G401.6 (cell line): ENCODE data around the gene SCUBE1.
"Not testable (repeated sequence)": the region's sequence is repeated elsewhere in the genome, so short reads cannot be mapped to it uniquely, and the experiment has no call there.

Experiments used
- FAIRE-seq: peaks from 2 replicates; lab custom pipeline; 2012; peaks lifted over from hg19 to GRCh38; lab: Jason Lieb, UNC

The SCUBE1 gene

DNA sequence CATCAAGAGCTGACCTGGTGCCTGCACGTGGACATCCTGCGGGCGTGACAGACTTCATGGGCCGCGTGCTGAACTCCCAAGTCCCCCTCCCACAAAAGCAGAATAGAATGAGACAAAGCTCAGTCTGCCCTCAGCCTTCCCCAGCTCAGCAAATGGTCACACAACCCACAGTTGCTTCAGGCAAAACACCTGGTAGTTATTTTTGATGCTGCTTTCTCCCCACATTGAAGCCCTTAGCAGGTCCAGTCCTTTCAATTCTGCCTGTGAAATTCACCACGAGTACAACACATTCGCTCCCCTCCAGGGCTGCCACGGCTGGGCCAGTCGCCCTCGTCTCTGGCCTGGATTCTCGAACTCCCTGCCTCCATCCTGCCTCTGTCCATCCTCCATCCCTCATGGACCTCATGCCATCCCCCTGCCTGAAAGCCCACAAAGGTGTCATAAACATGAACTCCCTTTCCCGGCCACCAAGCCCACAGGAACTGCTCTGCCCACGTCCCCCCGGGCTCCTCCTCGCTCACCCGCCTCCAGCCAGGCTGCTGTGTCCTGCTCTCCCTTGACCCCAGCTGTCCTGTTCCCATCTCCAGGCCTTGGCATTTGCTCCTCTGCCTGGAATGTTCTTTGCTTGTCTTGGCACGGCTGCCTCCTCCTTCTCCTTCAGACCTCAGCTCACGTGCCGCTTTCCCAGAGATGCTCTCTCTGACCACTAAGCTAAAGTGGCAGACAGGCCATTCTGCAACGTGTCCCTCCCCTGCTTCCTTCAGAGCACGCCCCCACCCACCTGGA is 42.1 kb downstream of the SCUBE1 start:
- no peak for FAIRE-seq

DNA sequence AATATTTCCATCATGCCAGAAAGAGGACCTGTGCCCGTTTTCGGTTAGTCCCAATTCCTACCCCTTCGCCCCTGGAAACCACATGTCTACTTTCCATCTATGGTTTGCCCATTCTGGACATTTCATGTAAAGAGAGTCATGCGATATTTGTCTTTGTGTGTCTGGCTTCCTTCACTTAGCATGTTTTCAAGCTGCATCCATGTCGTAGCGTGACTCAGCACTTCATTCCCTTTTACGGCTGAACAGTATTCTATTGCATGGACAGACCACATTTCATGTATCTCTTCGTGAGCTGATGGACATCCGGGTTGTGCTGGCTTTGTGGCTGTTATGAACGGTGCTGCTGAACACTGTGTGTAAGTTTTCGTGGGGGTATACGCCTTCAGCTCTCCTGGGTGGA is 43.4 kb downstream of the SCUBE1 start:
- FAIRE-seq, result no peak

DNA sequence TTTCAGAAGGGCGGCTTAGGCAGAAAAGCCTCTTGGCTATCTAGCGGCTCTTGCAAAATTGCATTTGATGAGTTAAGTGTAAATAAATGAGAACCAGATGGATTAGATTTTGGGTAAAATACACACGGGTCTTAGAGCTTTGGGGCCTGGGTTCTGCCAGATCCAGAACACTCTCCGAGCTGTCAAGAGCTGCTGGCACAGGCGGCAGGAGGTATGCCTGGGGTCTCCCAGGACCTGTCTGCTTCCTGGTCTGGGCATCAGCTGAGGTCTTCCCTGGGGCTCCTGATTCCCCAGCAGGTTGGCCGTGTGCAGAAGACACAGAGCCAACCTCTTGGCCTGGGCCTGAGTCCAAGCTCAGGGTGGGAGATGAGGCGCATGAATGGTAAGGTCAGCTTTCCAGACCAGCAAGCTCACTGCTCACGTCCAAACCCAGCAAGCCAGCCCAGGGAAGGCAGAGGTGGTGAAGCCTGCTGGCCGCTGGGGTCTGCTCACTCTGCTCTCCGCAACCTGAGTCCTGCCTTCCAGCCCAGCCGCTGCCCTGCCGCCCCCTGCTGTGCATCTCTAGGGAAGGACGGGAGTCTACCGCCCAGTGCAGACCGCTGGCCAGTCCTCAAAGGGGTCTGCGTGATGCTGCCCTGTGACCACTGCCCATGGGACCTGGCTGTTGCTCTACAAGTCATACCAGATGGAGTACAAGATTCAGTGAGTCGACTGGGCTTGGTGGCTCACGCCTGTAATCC is 44.9 kb downstream of the SCUBE1 start:
- no peak for FAIRE-seq

DNA sequence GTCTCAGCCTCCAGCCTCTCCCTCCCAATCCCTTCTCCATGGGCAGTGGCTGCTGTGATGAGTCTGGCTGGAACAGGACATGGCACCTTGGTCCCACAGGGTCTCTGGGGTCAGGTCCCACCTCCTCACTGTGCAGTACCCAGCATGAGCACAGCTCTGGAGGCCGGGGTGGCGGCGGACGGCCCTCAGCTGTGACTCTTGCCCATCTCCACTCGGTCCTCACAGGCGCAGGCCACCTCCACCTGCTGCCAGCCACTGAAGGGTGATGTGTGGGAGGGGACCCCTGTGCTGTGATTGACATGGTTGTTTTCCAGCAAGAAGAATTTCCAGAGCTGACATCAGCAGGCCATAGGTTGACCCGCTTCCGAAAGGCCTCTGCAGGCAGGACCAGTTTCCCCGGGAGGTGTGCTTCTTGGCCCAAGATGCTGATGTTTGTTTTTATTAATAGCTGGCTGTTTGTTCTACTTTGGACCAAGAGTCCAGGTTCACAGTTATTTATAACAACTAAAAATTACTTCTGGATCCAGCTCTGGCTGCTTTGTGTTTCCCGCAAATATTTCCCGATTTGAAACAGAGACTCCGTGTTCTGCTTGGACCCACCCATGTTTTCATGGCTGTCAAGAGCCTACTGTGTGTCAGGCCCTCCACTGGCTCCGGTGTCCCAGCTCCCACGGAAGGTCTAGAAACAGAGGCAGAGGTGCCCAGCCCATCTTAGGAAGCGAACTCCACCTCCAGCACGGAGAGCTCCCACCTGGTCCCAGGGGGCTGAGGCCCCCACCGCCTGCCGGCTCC is 45.7 kb downstream of the SCUBE1 start:
- FAIRE-seq, result no peak

DNA sequence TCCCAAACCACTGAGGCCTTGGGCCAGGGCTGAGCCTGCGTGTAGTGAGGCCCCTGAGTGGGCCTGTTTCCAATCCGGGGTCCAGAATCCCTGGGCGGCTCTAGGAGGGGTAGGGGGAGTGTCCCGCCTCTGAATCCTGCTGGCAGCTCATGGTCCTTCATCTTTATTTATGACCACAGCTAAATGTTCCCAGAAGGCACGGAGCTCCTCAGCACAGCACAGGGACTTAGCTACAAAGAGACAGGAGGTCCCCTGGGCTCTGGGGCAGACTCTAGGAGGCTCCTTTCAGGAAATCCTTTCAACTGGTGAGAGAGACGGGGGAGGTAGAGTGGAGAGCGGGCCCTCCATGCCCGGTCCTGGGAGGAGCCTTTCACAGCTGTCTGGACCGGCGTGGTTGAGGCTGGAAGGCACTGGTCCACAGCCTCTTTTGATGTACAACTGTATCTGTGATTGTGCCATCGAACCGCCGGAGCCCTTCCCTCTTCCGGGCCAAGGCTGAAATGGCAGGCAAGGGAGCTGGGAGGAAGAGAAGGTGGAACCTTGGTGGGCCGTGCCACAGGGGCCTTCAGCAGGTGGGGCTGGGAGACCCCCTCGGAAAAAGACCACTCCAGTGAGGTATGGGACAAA is 46.8 kb downstream of the SCUBE1 start:
- no peak for FAIRE-seq

DNA sequence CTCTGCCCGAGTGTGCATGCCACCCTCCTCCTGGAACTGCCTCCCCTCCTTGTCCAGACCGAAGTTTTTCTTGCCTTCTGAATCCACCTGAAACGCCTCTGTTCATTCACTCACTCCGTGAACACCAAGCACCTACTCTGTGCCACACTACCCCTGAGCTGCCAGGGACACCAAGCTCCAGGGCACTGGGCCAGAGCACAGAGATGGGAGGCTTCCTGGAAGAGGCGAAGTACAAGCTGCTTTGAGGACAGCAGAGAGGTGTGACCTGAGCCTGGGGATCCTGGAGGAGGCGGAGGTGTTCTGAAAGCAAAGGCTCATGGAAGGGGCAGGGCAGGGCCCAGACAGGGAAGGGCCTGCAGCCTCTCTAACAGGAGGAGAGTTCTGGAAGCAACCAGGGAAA is 47.5 kb downstream of the SCUBE1 start:
- no peak for FAIRE-seq

DNA sequence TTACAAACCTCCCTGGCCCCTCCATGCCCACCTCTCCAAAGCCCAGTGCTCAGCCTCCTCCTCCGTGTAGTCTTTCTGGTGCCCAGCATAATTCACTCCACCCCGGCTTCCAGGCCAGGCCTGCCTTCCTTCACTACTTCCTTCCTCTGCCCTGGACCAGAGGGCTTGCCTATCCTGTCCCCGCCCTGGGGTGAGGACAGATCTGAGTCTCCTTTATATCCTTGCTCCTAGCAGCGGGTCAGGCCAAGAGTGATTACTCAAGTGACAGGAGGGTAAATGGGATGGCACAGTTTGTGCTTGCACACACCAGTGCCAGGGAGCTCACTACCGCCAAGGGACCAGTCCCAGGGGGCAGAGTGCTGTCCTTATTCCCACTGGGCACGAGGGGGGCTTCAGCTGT is 48.0 kb downstream of the SCUBE1 start:
- FAIRE-seq, result no peak

DNA sequence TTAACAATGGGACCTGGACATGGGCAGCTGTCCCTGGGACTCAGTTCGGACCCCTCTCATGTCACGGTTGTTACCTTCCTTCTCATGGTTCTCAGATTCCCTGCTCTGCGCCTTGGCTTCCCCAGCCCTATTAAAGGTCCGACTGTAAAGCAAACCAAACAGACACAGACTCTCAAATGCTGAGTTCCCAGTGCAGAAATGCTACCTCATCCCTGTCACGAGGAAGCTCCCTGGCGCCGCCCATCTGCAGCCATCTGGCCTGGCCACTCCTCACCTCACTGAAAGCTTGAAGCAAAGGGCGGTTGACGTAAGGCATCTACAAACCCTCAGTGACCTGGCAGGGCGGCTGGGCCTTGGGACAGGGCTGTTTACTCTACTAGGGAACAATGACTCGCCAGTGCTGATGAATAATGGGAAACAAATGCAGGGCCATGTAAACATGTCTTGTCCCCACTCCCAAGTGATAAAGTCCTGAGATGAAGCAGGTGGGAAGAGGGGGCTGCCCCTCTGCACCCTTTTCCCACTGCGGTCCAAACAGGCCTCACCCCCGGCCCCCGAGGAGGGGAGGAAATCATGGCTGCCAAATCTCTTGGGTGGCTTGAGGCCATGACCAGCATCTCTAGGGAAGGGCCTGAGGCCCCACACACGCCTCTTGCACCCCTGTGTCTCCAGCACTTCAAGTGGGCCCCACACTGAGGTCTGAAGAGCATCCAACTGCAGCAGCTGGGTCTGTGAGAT is 49.3 kb downstream of the SCUBE1 start:
- FAIRE-seq, result no peak

DNA sequence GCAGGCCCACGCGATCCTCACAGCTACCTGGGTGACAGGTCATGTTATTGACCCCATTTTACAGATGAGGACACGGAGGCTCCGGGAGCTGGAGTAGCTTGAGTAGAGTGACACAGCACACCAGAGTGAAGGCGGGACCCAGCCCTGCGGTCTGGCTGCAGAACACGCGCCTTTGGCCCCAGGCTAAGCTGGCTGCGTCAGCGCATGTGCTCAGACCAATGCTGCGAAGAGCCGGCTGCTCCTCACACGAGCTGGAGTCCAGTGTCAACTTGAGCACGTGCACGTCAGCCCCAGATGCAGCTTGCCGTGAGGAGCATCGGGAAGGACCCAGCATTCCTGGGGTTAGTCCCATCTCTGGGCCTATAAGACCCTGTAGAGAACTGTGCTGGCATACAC is 49.9 kb downstream of the SCUBE1 start:
- FAIRE-seq, result no peak

DNA sequence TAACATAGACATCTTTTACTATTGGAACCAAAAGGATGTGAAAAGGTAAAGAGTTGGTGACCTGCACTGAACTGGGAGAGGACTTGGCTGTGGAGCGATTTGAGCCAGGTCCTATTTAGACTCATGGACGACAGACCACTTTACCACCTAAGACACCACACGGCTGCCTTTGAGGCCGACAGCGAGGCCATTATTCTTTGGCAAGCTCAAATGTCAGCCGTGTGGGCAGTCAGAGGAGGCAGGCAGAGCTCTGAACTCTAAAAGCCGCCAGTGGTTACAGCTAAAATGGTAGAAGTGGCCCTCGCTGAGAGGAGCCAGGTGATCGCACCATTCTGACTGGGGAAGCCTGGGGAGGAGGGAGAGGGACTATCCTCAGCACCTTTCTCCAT is 50.5 kb downstream of the SCUBE1 start:
- FAIRE-seq, result no peak

DNA sequence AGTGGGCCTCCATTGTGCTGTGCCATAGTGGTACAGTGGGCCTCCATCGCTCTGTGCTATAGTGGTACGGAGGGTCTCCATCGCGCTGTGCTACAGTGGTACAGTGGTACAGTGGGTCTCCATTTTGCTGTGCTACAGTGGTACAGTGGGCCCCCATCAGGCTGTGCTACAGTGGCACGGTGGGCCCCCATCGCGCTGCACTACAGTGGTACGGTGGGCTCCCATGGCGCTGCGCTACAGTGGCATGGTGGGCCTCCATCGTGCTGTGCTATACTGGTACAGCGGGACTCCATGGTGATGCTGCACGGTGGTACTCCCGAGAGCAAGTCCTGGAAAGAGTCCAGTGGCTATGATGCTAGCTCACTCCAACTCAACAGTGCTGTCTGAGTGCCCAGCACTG is 51.8 kb downstream of the SCUBE1 start:
- no peak for FAIRE-seq

DNA sequence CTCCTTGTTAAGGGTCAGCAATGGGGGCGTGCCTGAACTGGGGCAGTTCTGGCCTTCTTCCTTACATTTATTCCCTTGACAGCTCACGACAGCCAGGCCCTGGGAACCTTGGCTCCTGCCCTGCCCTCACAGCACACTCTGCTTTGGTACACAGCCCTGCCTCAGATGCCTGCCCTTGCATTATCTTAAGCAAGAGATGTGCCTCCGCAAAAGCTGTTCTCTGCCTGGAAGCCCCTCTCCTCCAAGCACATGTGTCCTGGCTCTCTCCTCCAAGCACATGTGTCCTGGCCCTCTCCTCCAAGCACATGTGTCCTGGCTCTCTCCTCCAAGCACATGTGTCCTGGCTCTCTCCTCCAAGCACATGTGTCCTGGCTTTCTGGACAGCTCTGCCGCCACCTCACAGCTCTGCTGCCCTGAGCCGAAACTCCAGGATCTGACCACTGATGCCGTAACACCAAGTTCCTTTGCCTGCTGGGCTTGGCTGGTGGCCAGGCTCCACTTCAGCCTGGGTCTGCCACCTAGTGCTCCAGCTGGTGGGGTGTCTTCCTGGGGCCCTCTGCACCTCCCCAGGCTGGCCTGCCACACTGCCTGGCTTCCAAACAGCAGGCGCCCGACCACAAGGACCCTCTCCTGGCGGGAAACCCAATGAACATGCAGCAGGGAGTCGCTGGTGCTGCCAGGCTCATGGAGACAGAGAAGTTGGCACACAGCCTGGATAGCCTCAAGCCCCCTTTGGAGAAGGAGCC is 53.0 kb downstream of the SCUBE1 start:
- FAIRE-seq, result no peak

DNA sequence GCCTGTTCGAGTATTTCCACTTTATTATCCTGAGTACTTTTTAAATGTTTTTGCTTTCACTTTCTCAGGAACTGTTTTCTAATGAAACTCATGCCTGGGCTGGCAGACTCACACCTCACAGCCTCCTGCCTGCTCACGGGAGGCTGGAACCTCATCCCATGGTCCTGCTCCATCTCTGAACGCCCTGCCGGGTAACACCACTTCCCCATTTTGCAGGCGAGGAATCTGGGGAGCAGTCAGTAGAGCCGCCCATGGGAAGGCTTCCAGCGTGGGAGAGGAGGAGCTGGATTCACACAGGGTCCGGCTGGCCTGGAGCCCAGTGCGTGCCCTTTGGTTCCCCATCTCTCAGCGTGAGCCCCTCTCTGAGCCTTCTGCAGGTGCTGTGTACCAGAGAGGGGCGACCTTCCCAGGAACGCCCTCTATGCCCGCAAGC is 53.6 kb downstream of the SCUBE1 start:
- FAIRE-seq, result no peak

DNA sequence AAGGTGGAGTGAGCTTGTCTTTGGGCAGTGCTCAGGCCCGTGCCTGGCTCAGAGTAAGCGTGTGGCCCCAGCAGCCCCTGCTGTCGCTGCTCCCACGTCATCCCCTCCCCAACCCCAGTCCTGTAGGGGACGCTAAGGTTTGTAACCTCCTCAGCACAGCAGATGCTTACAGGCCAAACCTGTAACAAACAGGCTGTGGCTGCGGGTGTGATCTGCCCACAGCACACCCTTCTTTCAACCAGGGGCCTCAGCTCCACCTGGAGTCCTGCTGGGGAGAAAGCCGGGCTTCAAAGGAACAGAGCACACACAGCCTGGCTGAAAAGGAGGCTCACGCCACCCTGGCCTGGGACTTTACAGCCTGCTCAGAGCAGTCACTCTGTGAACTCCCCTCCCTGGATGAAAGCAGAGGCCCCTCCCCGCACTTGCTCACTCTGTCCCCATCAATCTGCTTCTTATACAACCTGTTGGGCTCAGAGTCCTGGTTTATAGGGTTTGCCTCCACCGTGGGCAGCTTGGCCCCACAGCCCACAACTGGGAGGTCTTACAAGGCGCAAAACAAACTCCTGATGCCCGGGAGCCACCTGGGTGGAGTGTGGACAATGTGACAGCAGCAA is 54.3 kb downstream of the SCUBE1 start:
- FAIRE-seq, result no peak

DNA sequence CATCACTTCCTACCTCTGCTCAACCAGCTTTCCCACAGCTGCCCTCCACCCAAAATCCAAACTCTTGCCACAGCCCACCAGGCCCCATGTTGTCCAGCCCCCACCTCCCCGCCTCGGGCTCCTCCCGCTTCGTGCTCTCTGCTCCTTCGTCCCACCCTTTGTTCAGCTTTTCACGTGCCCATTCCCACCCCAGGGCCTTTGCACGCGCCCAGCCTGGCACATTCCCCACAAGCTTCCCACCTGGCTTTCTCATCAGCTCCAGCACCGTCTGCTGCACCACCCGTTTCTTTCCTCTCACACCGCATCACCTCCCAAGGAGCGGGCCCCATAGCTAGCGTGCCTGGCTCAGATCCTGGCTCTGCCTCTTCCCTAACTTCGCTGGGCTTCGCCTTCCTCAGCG is 54.8 kb downstream of the SCUBE1 start:
- no peak for FAIRE-seq

DNA sequence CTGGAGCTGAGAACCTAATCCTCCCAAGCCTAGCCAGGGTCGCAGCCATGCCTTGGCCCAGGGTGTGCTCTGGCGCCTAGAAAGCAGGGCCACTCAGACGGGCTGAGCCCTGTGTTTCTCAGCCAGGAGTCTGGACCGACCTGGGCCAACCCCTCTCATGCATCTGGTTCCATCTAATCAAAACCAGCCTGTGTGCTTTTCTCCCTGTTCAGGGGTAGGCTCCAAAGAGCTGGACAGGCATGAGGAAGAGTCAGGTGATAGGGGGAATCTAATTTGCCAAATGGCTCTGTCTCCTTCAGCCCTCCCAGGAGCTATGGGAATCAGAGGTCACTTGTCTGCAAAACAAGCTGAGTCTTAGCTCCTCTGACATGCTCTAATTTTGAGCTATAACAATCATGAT is 55.7 kb downstream of the SCUBE1 start:
- no peak for FAIRE-seq

DNA sequence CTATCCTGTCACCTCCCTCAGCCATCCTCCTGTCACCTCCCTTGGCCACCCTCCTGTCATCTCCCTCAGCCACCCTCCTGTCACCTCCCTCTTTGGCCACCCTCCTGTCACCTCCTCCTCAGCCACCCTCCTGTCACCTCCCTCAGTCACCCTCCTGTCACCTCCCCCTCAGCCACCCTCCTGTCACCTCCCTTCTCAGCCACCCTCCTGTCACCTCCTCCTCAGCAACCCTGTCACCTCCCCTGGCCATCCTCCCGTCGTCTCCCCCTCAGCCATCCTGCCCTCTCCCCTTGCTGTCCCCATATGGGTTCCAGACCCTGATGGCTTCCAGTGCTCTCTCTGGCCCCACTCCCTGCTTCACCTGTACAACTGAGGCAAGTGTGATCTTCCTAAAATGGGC is 61.8 kb downstream of the SCUBE1 start:
- no peak for FAIRE-seq

DNA sequence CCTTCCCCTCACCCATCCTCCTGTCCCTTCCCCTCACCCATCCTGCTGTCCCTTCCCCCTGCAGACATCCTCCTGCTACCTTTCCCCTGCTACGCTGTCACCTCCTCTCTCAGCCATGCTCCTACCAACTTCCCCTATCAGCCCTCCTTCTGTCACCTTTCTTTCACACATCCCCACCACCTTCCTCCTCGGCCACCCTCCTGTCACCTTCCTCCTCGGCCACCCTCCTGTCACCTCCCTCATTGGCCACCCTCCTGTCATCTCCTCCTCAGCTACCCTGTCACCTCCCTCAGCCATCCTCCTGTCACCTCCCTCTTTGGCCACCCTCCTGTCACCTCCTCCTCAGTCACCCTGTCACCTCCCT is 62.7 kb downstream of the SCUBE1 start:
- not testable (repeated sequence) for FAIRE-seq

DNA sequence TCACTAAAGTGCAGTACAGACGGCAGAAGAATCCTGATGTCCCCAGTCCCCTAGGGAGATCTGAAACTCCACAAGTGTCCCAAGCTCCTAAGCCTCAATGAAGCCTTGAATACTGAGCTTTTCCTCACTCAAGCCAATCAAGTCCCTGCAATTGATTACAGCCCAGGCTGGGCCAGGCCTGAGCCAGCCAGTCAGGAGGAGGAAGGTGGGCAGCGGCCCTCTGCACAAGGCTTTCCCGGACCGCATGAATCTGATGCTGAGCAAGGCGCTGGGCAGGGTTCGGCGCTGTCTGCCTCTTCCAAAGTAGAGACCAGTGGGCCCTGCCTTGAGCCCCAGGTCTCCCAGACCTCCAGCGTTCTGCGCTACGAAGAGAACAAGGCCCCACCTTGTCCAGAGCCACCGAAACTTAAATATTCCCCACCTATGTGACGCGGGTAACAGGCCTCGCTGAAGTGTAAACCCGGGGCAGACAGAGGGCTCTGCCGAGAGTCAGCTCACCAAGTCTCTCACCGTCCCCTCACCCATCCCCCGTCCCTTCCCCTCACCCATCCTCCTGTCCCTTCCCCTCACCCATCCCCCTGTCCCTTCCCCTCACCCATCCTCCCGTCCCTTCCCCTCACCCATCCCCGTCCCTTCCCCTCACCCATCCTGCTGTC is 63.2 kb downstream of the SCUBE1 start:
- FAIRE-seq, result no peak

DNA sequence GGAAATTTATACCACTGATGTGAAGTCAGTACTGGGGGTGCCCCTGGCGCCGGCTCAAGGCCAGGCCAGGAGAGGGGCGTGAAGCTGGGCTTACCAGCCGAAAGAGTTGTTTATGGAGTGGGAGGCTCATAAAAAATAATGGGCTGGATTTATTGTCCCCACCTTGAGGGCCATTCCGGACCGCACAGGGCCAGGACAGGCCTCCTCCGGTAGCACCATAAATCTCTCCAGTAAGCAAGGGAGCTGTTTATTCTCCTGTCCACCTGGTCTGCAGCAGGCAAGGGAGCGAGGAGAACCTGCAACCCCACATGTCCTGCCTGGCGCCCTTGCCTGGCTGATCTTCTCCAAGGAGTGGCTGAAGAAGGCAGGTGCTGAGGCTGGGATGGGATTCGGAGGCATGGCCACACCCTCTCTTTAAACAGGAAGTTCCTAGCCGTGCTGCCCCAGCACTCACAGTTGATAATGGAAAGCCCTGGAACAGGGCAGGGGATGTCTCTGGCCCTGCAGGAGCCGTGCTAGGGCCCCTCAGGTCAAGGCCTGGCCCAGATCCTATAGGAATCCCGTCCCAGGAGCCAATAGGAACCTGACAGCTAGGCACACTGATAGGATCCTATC is 65.1 kb downstream of the SCUBE1 start:
- no peak for FAIRE-seq
